Measurements from ENCODE around the gene PIK3R6. TPM values are rescaled to one million over a fixed set of nuclear protein-coding genes. Genes with fewer than 3 reads are reported as not detected.

PIK3R6 gene
- total and polyA plus RNA-seq, 10 of the 15 experiments (the other 5 are each of a cell fraction or from before 2014, with no cell fraction given) = 6.7 to 146 (median 68.2) TPM

- TF ChIP-seq ZZZ3 (IDR thresholded peaks at IDR 0.05; ENCODE audit: control insufficient read depth, insufficient read length, low read depth) = no peak
- TF ChIP-seq TCF12 (IDR thresholded peaks at IDR 0.05; ENCODE audit: low read depth, low read length) = no peak
- TF ChIP-seq HDGF (IDR thresholded peaks at IDR 0.05) = peak; percentile 91
- TF ChIP-seq POLR2A (IDR thresholded peaks at IDR 0.05; ENCODE audit: low read depth, low read length) = peak; percentile 85
- TF ChIP-seq ETV6 (conservative IDR thresholded peaks at IDR 0.05 in 1 of 2, IDR thresholded peaks at IDR 0.05 in 1 of 2; ENCODE audit: borderline replicate concordance in 1 of 2, low read depth in 1 of 2) = no peak
- no peak for TF ChIP-seq CTCF (IDR thresholded peaks at IDR 0.05 in 2 of 3, conservative IDR thresholded peaks at IDR 0.05 in 1 of 3; ENCODE audit: control insufficient read depth in 2 of 3, extremely low read depth in 1 of 3, insufficient read depth in 1 of 3, low read depth in 3 of 3, low read length in 3 of 3)
- TF ChIP-seq NBN (IDR thresholded peaks at IDR 0.05) = 0 out of 2 replicates have a peak, but pooled peaks have one; percentile 53
- TF ChIP-seq CBX3 (IDR thresholded peaks at IDR 0.05; ENCODE audit: borderline replicate concordance, low read depth) = no peak
- no peak for TF ChIP-seq EZH2 (IDR thresholded peaks at IDR 0.05; ENCODE audit: borderline replicate concordance, control insufficient read depth, low read depth, low read length)
- TF ChIP-seq NR2C1 (IDR thresholded peaks at IDR 0.05) = no peak
- no peak for TF ChIP-seq MYB (IDR thresholded peaks at IDR 0.05; ENCODE audit: borderline replicate concordance, low read depth, low read length)
- no peak for TF ChIP-seq MTA3 (IDR thresholded peaks at IDR 0.05; ENCODE audit: borderline replicate concordance, low read length)
- TF ChIP-seq POLR2AphosphoS2 (IDR thresholded peaks at IDR 0.05; ENCODE audit: low read depth, low read length) = peak; percentile 61; the same call in 1 of the 2 replicates
- TF ChIP-seq E2F4 (IDR thresholded peaks at IDR 0.05; ENCODE audit: low read depth, low read length) = no peak
- TF ChIP-seq CHD2 (IDR thresholded peaks at IDR 0.05; ENCODE audit: borderline replicate concordance, low read depth, low read length) = no peak
- TF ChIP-seq IRF5 (IDR thresholded peaks at IDR 0.05; ENCODE audit: borderline replicate concordance) = no peak
- TF ChIP-seq SUZ12 (IDR thresholded peaks at IDR 0.05; ENCODE audit: unreplicated experiment) = no peak
- TF ChIP-seq POU2F2 (IDR thresholded peaks at IDR 0.05; ENCODE audit: borderline replicate concordance, low read depth, low read length) = peak; percentile 7; the same call in 2 of the 3 replicates
- no peak for TF ChIP-seq PKNOX1 (IDR thresholded peaks at IDR 0.05)
- TF ChIP-seq HSF1 (IDR thresholded peaks at IDR 0.05; ENCODE audit: low read depth, low read length) = no peak
- TF ChIP-seq CEBPB (IDR thresholded peaks at IDR 0.05; ENCODE audit: borderline replicate concordance in 1 of 2, low read depth in 2 of 2, low read length in 2 of 2) = no peak
- TF ChIP-seq BMI1 (IDR thresholded peaks at IDR 0.05; ENCODE audit: borderline replicate concordance) = no peak
- TF ChIP-seq RELA (IDR thresholded peaks at IDR 0.05; ENCODE audit: borderline replicate concordance, partially characterized antibody) = no peak
Measured at GRCh38 chr17:8829036-8829941, 38.2 kb downstream of the PIK3R6 start (continued).

Measured in GM12878 (cell line).